HG02588 (cell line): ENCODE data around the gene RASGRF1.

ENCODE experiments used
- ATAC-seq: cut with Tn5 transposase; IDR thresholded peaks from one replicate; pipeline ENCODE4 v1.9.1; 2021; ENCODE audit warnings: mild to moderate bottlenecking, moderate library complexity; ENCODE audit not compliant: unreplicated experiment

RASGRF1 gene

GRCh38 chr15:78991879-78992278 is 98.7 kb downstream of the RASGRF1 start:
- no peak for ATAC-seq

- ATAC-seq, result no peak
Measured at GRCh38 chr15:78991476-78991875, 99.1 kb downstream of the RASGRF1 start.

GRCh38 chr15:78990278-78990677 is 100.3 kb downstream of the RASGRF1 start:
- ATAC-seq, result no peak

GRCh38 chr15:78989701-78990240 is 100.8 kb downstream of the RASGRF1 start:
- ATAC-seq, result no peak

- peak; percentile 54 for ATAC-seq
Measured at GRCh38 chr15:78988361-78988911, 102.1 kb downstream of the RASGRF1 start.

- ATAC-seq, result peak; percentile 9
Measured at GRCh38 chr15:78987556-78988360, 102.8 kb downstream of the RASGRF1 start.

- no peak for ATAC-seq
Measured at GRCh38 chr15:78985859-78986475, 104.6 kb downstream of the RASGRF1 start.

GRCh38 chr15:78984041-78984440 is 106.5 kb downstream of the RASGRF1 start:
- ATAC-seq, result no peak

GRCh38 chr15:78983146-78983918 is 107.2 kb downstream of the RASGRF1 start:
- ATAC-seq, result no peak

- no peak for ATAC-seq
Measured at GRCh38 chr15:78982736-78983135, 107.8 kb downstream of the RASGRF1 start.

- no peak for ATAC-seq
Measured at GRCh38 chr15:78981532-78982313, 108.9 kb downstream of the RASGRF1 start.

GRCh38 chr15:78979456-78980320 is 110.9 kb downstream of the RASGRF1 start:
- ATAC-seq, result no peak

GRCh38 chr15:78978601-78979179 is 111.9 kb downstream of the RASGRF1 start:
- no peak for ATAC-seq

- ATAC-seq, result peak; percentile 27
Measured at GRCh38 chr15:78977591-78978347, 112.8 kb downstream of the RASGRF1 start.

GRCh38 chr15:78977091-78977571 is 113.4 kb downstream of the RASGRF1 start:
- peak; percentile 64 for ATAC-seq

- no peak for ATAC-seq
Measured at GRCh38 chr15:78976691-78977090, 113.9 kb downstream of the RASGRF1 start.

- no peak for ATAC-seq
Measured at GRCh38 chr15:78974272-78974918, 116.2 kb downstream of the RASGRF1 start.
